ENCODE data around the gene SRRM1. TPM values are rescaled to one million over a fixed set of nuclear protein-coding genes. Genes with fewer than 3 reads are reported as not detected.

SRRM1 gene
- total and polyA plus RNA-seq, 9 of the 15 experiments (the other 6 are each of a cell fraction or from before 2014, with no cell fraction given) = 54.5 to 268 (median 115) TPM

DNA sequence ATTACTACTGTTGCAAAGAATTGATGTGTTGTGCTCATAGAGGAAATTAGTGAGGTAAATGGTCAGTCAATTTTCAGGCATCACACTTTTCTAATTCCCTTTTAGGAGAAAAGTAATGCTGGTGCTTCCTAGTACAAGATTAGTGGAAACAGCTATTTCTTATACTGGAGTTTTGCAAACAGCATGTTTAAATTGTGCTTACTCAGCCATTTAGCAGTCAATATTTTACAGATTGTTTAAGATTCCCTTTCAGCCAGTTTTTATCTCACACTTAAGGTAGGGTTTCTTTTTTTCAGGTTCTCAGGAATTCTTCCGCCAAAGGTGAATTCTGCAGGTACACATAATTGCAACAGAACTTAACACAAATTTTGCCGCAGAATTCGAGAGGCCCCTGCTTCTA, 10.9 kb downstream of the SRRM1 start:
- BruUV-seq (replicated peaks) = no TSS peak
- no peak for ATAC-seq
- Histone ChIP-seq H3K9me3 (replicated peaks; ENCODE audit: control insufficient read depth, insufficient read depth, low read depth, low read length) (no peaks in the 10 kb centered on the region), H3K79me2 (ENCODE audit: control insufficient read depth, insufficient read depth, low read length) (peaks cover 60% of the 10 kb centered on the region), H4K20me1 (replicated peaks; ENCODE audit: control insufficient read depth, insufficient read depth, low read length) (no peaks in the 10 kb centered on the region; the same call in 1 of the 2 replicates), H3K4me3 (no peak overlapping the region), H3K9me1 (ENCODE audit: control insufficient read depth, insufficient read depth, low read length) (no peaks in the 10 kb centered on the region), H3K9ac (ENCODE audit: insufficient read depth in 1 of 2, low read depth in 2 of 2, low read length in 2 of 2) (no peak overlapping the region), H3K27me3 (ENCODE audit: control insufficient read depth in 2 of 2, insufficient read depth in 2 of 2, low read length in 2 of 2) (no peaks in the 10 kb centered on the region), H3K27ac (ENCODE audit: extremely low read depth, low read depth, low read length) (no peak overlapping the region), H3K4me1 (replicated peaks in 1 of 2; ENCODE audit: control insufficient read depth in 2 of 2, insufficient read depth in 2 of 2, low read length in 2 of 2) (peaks cover 0 to 8% of the 10 kb centered on the region in 2 experiments; a peak in 2 of 5 replicates), H2AFZ (ENCODE audit: low read depth, low read length) (no peak overlapping the region), H3K36me3 (ENCODE audit: control insufficient read depth, insufficient read depth, low read length) (peaks cover 97% of the 10 kb centered on the region), H3K4me2 (ENCODE audit: insufficient read depth, low read length) (no peak overlapping the region)
- no peak for FAIRE-seq
- in situ Hi-C loops (cut with MboI) = no loop called here
- 96% methylated on average over 3 of the region's 3 CpGs for WGBS (ENCODE audit: insufficient coverage, low coverage, missing lambda C conversion rate)
- ChIA-PET POLR2A (interaction anchor here (0.8 to 4.7 kb wide), 9 partner anchors 9 to 182 kb away, joined by 3 to 19 read pairs (median 3); no protein-coding TSS in a partner anchor), CTCF (ENCODE audit: low intra/inter-chr PET ratio) (no interaction called here)
- intact Hi-C loops (cut with micrococcal nuclease) = no loop called here
- DNase-seq (ENCODE audit: extremely low read depth in 1 of 4, low spot score in 3 of 4) = no peak
- no peak for TF ChIP-seq ZNF77 (CRISPR knock-in tag; IDR thresholded peaks at IDR 0.05)
- no peak for TF ChIP-seq ZNF212 (CRISPR knock-in tag; IDR thresholded peaks at IDR 0.05)
- no peak for TF ChIP-seq FOXK2 (conservative IDR thresholded peaks at IDR 0.05 in 1 of 2, IDR thresholded peaks at IDR 0.05 in 1 of 2; ENCODE audit: low read depth in 2 of 2)
- TF ChIP-seq SRSF1 (IDR thresholded peaks at IDR 0.05; ENCODE audit: low read depth, low read length) = 0 out of 2 replicates have a peak, but pooled peaks have one; percentile 74
- TF ChIP-seq C11orf30 (IDR thresholded peaks at IDR 0.05; ENCODE audit: low read depth) = peak; percentile 92
- TF ChIP-seq MAFF (IDR thresholded peaks at IDR 0.05; ENCODE audit: low read length) = peak; percentile 95
- no peak for TF ChIP-seq CC2D1A (IDR thresholded peaks at IDR 0.05)
- TF ChIP-seq, protein P1, sequence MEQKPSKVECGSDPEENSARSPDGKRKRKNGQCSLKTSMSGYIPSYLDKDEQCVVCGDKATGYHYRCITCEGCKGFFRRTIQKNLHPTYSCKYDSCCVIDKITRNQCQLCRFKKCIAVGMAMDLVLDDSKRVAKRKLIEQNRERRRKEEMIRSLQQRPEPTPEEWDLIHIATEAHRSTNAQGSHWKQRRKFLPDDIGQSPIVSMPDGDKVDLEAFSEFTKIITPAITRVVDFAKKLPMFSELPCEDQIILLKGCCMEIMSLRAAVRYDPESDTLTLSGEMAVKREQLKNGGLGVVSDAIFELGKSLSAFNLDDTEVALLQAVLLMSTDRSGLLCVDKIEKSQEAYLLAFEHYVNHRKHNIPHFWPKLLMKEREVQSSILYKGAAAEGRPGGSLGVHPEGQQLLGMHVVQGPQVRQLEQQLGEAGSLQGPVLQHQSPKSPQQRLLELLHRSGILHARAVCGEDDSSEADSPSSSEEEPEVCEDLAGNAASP (IDR thresholded peaks at IDR 0.05) = no peak
- TF ChIP-seq MAFK (IDR thresholded peaks at IDR 0.05; ENCODE audit: low read length) = peak; percentile 97
- peak; percentile 95 for TF ChIP-seq ZNF316 (IDR thresholded peaks at IDR 0.05)
- TF ChIP-seq ZNF165 (CRISPR knock-in tag; IDR thresholded peaks at IDR 0.05; ENCODE audit: borderline replicate concordance) = no peak
- no peak for TF ChIP-seq DPF2 (IDR thresholded peaks at IDR 0.05)
- TF ChIP-seq, protein P2, sequence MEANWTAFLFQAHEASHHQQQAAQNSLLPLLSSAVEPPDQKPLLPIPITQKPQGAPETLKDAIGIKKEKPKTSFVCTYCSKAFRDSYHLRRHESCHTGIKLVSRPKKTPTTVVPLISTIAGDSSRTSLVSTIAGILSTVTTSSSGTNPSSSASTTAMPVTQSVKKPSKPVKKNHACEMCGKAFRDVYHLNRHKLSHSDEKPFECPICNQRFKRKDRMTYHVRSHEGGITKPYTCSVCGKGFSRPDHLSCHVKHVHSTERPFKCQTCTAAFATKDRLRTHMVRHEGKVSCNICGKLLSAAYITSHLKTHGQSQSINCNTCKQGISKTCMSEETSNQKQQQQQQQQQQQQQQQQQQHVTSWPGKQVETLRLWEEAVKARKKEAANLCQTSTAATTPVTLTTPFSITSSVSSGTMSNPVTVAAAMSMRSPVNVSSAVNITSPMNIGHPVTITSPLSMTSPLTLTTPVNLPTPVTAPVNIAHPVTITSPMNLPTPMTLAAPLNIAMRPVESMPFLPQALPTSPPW (CRISPR knock-in tag; IDR thresholded peaks at IDR 0.05) = no peak
- TF ChIP-seq, protein P3, sequence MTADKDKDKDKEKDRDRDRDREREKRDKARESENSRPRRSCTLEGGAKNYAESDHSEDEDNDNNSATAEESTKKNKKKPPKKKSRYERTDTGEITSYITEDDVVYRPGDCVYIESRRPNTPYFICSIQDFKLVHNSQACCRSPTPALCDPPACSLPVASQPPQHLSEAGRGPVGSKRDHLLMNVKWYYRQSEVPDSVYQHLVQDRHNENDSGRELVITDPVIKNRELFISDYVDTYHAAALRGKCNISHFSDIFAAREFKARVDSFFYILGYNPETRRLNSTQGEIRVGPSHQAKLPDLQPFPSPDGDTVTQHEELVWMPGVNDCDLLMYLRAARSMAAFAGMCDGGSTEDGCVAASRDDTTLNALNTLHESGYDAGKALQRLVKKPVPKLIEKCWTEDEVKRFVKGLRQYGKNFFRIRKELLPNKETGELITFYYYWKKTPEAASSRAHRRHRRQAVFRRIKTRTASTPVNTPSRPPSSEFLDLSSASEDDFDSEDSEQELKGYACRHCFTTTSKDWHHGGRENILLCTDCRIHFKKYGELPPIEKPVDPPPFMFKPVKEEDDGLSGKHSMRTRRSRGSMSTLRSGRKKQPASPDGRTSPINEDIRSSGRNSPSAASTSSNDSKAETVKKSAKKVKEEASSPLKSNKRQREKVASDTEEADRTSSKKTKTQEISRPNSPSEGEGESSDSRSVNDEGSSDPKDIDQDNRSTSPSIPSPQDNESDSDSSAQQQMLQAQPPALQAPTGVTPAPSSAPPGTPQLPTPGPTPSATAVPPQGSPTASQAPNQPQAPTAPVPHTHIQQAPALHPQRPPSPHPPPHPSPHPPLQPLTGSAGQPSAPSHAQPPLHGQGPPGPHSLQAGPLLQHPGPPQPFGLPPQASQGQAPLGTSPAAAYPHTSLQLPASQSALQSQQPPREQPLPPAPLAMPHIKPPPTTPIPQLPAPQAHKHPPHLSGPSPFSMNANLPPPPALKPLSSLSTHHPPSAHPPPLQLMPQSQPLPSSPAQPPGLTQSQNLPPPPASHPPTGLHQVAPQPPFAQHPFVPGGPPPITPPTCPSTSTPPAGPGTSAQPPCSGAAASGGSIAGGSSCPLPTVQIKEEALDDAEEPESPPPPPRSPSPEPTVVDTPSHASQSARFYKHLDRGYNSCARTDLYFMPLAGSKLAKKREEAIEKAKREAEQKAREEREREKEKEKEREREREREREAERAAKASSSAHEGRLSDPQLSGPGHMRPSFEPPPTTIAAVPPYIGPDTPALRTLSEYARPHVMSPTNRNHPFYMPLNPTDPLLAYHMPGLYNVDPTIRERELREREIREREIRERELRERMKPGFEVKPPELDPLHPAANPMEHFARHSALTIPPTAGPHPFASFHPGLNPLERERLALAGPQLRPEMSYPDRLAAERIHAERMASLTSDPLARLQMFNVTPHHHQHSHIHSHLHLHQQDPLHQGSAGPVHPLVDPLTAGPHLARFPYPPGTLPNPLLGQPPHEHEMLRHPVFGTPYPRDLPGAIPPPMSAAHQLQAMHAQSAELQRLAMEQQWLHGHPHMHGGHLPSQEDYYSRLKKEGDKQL (CRISPR knock-in tag; IDR thresholded peaks at IDR 0.05; ENCODE audit: borderline replicate concordance) = no peak
